HepG2 (cell line): ENCODE measurements around the gene PRUNE1. TPM values are rescaled to one million over a fixed set of nuclear protein-coding genes. Genes with fewer than 3 reads are reported as not detected.

ENCODE experiments used
- ARNTL ChIP-seq: sonication (generic); formaldehyde crosslinking; IDR thresholded peaks from 2 replicates; pipeline ENCODE4 v1.4.0; 2020; ENCODE audit warnings: mild to moderate bottlenecking, missing genetic modification reagents
- FOXC1 ChIP-seq: sonication (generic); formaldehyde crosslinking; IDR thresholded peaks from 2 replicates; pipeline ENCODE4 v1.8.0; 2022; ENCODE audit warnings: mild to moderate bottlenecking, missing genetic modification reagents, borderline replicate concordance
- FOXK1 ChIP-seq: sonication (generic); formaldehyde crosslinking; IDR thresholded peaks from 2 replicates; pipeline ENCODE4 v1.4.0; 2020; ENCODE audit warnings: low read depth, missing genetic modification reagents, borderline replicate concordance
- HIVEP1 ChIP-seq: sonication (generic); formaldehyde crosslinking; IDR thresholded peaks from 2 replicates; pipeline ENCODE4 v1.4.0; 2020; ENCODE audit warnings: mild to moderate bottlenecking, missing genetic modification reagents
- KDM3A ChIP-seq: IDR thresholded peaks from 2 replicates; pipeline ENCODE4 v1.6.1; 2018; ENCODE audit warnings: low read depth, missing compliant biosample characterization
- MEIS1 ChIP-seq: sonication (generic); formaldehyde crosslinking; IDR thresholded peaks from 2 replicates; pipeline ENCODE4 v1.9.0; 2021; ENCODE audit warnings: mild to moderate bottlenecking, missing genetic modification reagents, moderate library complexity, borderline replicate concordance
- PHF8 ChIP-seq: sonication (generic); formaldehyde crosslinking; IDR thresholded peaks from 2 replicates; pipeline ENCODE4 v1.5.0; 2020; ENCODE audit warnings: missing genetic modification reagents
- SATB2 ChIP-seq: sonication (generic); formaldehyde crosslinking; IDR thresholded peaks from 2 replicates; pipeline ENCODE4 v1.5.0; 2020; ENCODE audit warnings: missing genetic modification reagents
- SIX1 ChIP-seq: sonication (generic); formaldehyde crosslinking; IDR thresholded peaks from 2 replicates; pipeline ENCODE4 v1.4.0; 2020; ENCODE audit warnings: missing genetic modification reagents, borderline replicate concordance
- SUZ12 ChIP-seq: fragments of 150-350 bp; IDR thresholded peaks from 2 replicates; pipeline ENCODE4 v1.6.1; 2014; ENCODE audit warnings: low read depth, low read length
- ZNF431 ChIP-seq: sonication (generic); formaldehyde crosslinking; IDR thresholded peaks from 2 replicates; pipeline ENCODE4 v1.9.0; 2022; ENCODE audit warnings: missing genetic modification reagents, low read depth, mild to moderate bottlenecking, borderline replicate concordance
- ZNF550 ChIP-seq: sonication (generic); formaldehyde crosslinking; IDR thresholded peaks from 2 replicates; pipeline ENCODE4 v1.4.0; 2020; ENCODE audit warnings: mild to moderate bottlenecking, missing genetic modification reagents, borderline replicate concordance
- polyA plus RNA-seq, 8 experiments: library from polyadenylated mRNA; depleted of rRNA in 3 of 8; stranded (reverse) in 7 of 8; unstranded in 1 of 8; fragments of >200 nt; fragmentation: Illumina TruSeq in 4 of 8; extraction: Trizol in 4 of 8; gene quantifications; 2 replicates each; pipeline versions ENCODE4 v1.2.1 to v1.2.3, GENCODE V29; 2011 to 2016; ENCODE audit warnings: low read depth in 4 of 8, missing spikeins in 1 of 8, mixed read lengths in 1 of 8; ENCODE audit not compliant: insufficient read depth in 1 of 8
- total RNA-seq, 5 experiments: library from RNA; depleted of rRNA; stranded (reverse); fragments of >200 nt; fragmentation: Illumina TruSeq; extraction: Trizol; gene quantifications; 2 replicates each; pipeline ENCODE4 v1.2.3, GENCODE V29; 2016; ENCODE audit warnings: low read depth in 1 of 5
- TF ChIP-seq, protein P1 (sequence below): sonication (generic); formaldehyde crosslinking; IDR thresholded peaks from 2 replicates; pipeline ENCODE4 v1.4.0; 2020; ENCODE audit warnings: missing genetic modification reagents
- TF ChIP-seq, protein P2 (sequence below): sonication (generic); formaldehyde crosslinking; IDR thresholded peaks from 2 replicates; pipeline ENCODE4 v1.4.0; 2020; ENCODE audit warnings: missing genetic modification reagents
- TF ChIP-seq, protein P3 (sequence below): sonication (generic); formaldehyde crosslinking; IDR thresholded peaks from 2 replicates; pipeline ENCODE4 v1.9.0; 2021; ENCODE audit warnings: missing genetic modification reagents, mild to moderate bottlenecking, borderline replicate concordance
- TF ChIP-seq, protein P4 (sequence below): sonication (generic); formaldehyde crosslinking; IDR thresholded peaks from 2 replicates; pipeline ENCODE4 v1.4.0; 2020; ENCODE audit warnings: low read depth, missing genetic modification reagents
- TF ChIP-seq, protein P5 (sequence below): sonication (generic); formaldehyde crosslinking; IDR thresholded peaks from 2 replicates; pipeline ENCODE4 v1.4.0; 2020; ENCODE audit warnings: mild to moderate bottlenecking, low read depth, missing genetic modification reagents
- TF ChIP-seq, protein P6 (sequence below): sonication (generic); formaldehyde crosslinking; IDR thresholded peaks from 2 replicates; pipeline ENCODE4 v1.8.1; 2023; ENCODE audit warnings: mild to moderate bottlenecking, missing genetic modification reagents

Gene PRUNE1
- total and polyA plus RNA-seq, 2 of the 13 experiments (the other 11 are each of a cell fraction or from before 2014, with no cell fraction given), result 19.0 to 31.9 TPM

DNA sequence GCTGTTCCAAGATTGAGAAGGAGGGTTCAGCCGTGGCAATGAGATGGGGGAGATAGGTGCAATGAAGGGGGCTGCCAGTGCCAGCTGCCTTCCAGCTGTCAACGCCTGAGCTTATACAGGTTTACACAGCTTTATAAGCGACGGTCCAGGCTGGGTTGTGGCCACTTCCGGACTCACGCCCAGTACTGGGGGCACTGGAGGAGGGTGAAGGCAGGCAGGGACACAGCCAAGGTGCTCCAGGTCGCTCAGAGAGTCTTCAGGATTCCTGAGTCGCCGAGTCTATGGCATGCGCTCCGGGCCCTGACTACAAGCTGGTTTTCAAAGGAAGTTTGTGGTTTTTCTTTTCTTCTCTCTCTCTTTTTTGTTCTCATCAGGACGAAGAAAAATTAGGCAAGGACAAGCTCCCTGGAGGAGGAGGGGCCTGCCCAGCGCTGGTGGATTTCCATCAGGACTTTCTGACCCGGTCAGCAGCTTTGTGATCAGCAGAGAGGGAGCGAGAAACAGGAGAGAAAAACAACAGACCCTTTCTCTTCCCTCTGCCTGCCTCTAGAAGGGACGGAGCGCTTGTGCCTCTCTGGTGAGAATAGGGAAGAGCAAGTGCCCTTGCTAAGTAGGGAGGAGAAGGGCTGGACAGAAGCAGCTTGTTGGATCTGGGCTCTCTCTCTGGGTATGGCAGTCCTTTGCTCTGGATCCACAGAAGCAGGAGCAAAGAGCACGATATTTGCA lies 1.8 kb upstream of the PRUNE1 start, which contains the start of gene MINDY1 (continued):
- TF ChIP-seq, protein P1, sequence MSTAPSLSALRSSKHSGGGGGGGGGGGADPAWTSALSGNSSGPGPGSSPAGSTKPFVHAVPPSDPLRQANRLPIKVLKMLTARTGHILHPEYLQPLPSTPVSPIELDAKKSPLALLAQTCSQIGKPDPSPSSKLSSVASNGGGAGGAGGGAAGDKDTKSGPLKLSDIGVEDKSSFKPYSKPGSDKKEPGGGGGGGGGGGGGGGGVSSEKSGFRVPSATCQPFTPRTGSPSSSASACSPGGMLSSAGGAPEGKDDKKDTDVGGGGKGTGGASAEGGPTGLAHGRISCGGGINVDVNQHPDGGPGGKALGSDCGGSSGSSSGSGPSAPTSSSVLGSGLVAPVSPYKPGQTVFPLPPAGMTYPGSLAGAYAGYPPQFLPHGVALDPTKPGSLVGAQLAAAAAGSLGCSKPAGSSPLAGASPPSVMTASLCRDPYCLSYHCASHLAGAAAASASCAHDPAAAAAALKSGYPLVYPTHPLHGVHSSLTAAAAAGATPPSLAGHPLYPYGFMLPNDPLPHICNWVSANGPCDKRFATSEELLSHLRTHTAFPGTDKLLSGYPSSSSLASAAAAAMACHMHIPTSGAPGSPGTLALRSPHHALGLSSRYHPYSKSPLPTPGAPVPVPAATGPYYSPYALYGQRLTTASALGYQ (CRISPR knock-in tag), result no peak
- peak; percentile 67; the same call in 1 of the 2 replicates for TF ChIP-seq KDM3A
- TF ChIP-seq MEIS1 (CRISPR knock-in tag), result no peak; the same call in 1 of the 2 replicates
- no peak for TF ChIP-seq SUZ12
- TF ChIP-seq ARNTL (CRISPR knock-in tag), result no peak
- TF ChIP-seq ZNF431, result no peak
- TF ChIP-seq, protein P2, sequence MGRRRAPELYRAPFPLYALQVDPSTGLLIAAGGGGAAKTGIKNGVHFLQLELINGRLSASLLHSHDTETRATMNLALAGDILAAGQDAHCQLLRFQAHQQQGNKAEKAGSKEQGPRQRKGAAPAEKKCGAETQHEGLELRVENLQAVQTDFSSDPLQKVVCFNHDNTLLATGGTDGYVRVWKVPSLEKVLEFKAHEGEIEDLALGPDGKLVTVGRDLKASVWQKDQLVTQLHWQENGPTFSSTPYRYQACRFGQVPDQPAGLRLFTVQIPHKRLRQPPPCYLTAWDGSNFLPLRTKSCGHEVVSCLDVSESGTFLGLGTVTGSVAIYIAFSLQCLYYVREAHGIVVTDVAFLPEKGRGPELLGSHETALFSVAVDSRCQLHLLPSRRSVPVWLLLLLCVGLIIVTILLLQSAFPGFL (CRISPR knock-in tag), result no peak
- no peak for TF ChIP-seq ZNF550 (CRISPR knock-in tag)
- TF ChIP-seq, protein P3, sequence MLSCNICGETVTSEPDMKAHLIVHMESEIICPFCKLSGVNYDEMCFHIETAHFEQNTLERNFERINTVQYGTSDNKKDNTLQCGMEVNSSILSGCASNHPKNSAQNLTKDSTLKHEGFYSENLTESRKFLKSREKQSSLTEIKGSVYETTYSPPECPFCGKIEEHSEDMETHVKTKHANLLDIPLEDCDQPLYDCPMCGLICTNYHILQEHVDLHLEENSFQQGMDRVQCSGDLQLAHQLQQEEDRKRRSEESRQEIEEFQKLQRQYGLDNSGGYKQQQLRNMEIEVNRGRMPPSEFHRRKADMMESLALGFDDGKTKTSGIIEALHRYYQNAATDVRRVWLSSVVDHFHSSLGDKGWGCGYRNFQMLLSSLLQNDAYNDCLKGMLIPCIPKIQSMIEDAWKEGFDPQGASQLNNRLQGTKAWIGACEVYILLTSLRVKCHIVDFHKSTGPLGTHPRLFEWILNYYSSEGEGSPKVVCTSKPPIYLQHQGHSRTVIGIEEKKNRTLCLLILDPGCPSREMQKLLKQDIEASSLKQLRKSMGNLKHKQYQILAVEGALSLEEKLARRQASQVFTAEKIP, result no peak
- TF ChIP-seq, protein P4, sequence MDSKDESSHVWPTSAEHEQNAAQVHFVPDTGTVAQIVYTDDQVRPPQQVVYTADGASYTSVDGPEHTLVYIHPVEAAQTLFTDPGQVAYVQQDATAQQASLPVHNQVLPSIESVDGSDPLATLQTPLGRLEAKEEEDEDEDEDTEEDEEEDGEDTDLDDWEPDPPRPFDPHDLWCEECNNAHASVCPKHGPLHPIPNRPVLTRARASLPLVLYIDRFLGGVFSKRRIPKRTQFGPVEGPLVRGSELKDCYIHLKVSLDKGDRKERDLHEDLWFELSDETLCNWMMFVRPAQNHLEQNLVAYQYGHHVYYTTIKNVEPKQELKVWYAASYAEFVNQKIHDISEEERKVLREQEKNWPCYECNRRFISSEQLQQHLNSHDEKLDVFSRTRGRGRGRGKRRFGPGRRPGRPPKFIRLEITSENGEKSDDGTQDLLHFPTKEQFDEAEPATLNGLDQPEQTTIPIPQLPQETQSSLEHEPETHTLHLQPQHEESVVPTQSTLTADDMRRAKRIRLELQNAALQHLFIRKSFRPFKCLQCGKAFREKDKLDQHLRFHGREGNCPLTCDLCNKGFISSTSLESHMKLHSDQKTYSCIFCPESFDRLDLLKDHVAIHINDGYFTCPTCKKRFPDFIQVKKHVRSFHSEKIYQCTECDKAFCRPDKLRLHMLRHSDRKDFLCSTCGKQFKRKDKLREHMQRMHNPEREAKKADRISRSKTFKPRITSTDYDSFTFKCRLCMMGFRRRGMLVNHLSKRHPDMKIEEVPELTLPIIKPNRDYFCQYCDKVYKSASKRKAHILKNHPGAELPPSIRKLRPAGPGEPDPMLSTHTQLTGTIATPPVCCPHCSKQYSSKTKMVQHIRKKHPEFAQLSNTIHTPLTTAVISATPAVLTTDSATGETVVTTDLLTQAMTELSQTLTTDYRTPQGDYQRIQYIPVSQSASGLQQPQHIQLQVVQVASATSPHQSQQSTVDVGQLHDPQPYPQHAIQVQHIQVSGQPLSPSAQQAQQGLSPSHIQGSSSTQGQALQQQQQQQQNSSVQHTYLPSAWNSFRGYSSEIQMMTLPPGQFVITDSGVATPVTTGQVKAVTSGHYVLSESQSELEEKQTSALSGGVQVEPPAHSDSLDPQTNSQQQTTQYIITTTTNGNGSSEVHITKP, result no peak
- no peak for TF ChIP-seq HIVEP1 (CRISPR knock-in tag)
- TF ChIP-seq, protein P5, sequence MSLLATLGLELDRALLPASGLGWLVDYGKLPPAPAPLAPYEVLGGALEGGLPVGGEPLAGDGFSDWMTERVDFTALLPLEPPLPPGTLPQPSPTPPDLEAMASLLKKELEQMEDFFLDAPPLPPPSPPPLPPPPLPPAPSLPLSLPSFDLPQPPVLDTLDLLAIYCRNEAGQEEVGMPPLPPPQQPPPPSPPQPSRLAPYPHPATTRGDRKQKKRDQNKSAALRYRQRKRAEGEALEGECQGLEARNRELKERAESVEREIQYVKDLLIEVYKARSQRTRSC (CRISPR knock-in tag), result no peak
- TF ChIP-seq FOXC1 (CRISPR knock-in tag), result no peak
- TF ChIP-seq FOXK1, result no peak
- TF ChIP-seq SATB2 (CRISPR knock-in tag), result no peak
- no peak for TF ChIP-seq SIX1 (CRISPR knock-in tag)
- TF ChIP-seq PHF8 (CRISPR knock-in tag), result peak; percentile 50; the same call in 1 of the 2 replicates
- TF ChIP-seq, protein P6, sequence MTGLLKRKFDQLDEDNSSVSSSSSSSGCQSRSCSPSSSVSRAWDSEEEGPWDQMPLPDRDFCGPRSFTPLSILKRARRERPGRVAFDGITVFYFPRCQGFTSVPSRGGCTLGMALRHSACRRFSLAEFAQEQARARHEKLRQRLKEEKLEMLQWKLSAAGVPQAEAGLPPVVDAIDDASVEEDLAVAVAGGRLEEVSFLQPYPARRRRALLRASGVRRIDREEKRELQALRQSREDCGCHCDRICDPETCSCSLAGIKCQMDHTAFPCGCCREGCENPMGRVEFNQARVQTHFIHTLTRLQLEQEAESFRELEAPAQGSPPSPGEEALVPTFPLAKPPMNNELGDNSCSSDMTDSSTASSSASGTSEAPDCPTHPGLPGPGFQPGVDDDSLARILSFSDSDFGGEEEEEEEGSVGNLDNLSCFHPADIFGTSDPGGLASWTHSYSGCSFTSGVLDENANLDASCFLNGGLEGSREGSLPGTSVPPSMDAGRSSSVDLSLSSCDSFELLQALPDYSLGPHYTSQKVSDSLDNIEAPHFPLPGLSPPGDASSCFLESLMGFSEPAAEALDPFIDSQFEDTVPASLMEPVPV (CRISPR knock-in tag), result no peak
